Retinal pigment epithelial cell (primary cell): ENCODE data around the gene ZDHHC13.
A peak's percentile ranks its signal among the peaks of the same experiment; 100 is the strongest.

Experiments used
- DNase-seq: peaks from one replicate; pipeline ENCODE4 v3.0.0-alpha.2; 2010; ENCODE audit warnings: low read depth
- H3K4me3 ChIP-seq: 2 replicates; pipeline ENCODE4 v1.5.1; 2011; ENCODE audit warnings: mild to moderate bottlenecking, low read length, control low read depth, moderate library complexity
- TF ChIP-seq, protein P1 (sequence below): conservative IDR thresholded peaks from 2 replicates; pipeline ENCODE4 v1.5.1; 2011; ENCODE audit warnings: low read depth, low read length, control low read depth, inconsistent platforms

The ZDHHC13 gene

DNA sequence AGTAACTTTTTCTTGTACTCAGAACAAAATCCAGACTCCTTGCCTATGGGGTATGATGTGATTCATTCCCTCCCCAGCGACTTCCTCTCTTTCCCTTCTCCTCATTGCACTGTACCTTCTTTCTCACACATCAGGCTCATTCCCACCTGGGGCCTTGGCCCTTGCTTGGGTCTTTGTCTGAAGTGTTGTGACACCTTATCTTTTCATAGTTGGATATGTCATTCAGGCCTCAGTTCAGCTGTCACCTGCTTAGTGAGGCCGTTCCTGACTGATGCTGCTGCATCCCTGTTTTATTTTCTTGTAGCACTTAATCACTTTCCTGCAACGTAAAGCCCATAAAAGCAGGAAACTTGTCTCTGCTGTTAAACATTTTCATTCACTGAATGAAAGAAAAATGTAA lies 39.9 kb downstream of the ZDHHC13 start:
- DNase-seq: no peak
- TF ChIP-seq, protein P1, sequence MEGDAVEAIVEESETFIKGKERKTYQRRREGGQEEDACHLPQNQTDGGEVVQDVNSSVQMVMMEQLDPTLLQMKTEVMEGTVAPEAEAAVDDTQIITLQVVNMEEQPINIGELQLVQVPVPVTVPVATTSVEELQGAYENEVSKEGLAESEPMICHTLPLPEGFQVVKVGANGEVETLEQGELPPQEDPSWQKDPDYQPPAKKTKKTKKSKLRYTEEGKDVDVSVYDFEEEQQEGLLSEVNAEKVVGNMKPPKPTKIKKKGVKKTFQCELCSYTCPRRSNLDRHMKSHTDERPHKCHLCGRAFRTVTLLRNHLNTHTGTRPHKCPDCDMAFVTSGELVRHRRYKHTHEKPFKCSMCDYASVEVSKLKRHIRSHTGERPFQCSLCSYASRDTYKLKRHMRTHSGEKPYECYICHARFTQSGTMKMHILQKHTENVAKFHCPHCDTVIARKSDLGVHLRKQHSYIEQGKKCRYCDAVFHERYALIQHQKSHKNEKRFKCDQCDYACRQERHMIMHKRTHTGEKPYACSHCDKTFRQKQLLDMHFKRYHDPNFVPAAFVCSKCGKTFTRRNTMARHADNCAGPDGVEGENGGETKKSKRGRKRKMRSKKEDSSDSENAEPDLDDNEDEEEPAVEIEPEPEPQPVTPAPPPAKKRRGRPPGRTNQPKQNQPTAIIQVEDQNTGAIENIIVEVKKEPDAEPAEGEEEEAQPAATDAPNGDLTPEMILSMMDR: no peak
- H3K4me3 ChIP-seq: no peak overlapping the region

DNA sequence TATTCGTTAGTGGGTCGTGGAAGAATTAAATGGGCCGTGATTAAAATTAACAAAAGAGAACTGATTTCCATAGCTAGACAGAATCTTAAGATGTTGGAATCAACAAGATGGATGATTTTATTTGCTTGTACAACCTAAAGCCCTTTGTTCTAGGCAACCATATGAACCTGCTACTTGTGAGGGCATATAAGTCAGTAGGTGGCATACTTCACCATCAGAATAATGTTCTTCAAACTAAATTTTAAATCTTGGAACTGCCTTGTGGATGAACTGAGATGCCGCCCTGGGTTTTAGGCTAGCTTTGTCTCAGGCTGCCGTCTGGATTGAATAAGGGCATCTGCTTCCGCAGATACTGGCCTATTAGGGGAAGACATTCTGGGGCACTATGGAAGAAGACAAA lies 43.9 kb downstream of the ZDHHC13 start:
- H3K4me3 ChIP-seq: no peak overlapping the region
- TF ChIP-seq, protein P1: peak; percentile 32
- peak; percentile 2 for DNase-seq

DNA sequence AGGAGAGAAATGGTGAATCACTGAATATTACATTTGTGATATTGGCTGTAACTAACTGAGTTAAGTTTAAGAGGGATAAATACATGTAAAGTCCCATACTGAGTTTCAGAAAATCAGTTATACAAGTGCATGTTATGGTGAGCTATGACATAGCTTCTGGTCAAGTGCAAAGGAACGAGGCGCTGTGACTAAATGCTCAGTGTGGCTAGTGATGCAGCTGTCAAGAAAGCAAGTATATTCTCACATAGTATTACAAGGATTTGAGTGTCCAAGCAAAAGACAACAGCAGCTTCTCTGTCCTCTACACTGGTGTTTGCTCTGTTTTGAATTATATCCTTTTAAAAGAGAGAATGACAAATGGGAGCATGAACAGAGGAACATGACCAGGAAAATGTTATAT lies 44.7 kb downstream of the ZDHHC13 start:
- TF ChIP-seq, protein P1: no peak
- no peak overlapping the region for H3K4me3 ChIP-seq
- DNase-seq: no peak

DNA sequence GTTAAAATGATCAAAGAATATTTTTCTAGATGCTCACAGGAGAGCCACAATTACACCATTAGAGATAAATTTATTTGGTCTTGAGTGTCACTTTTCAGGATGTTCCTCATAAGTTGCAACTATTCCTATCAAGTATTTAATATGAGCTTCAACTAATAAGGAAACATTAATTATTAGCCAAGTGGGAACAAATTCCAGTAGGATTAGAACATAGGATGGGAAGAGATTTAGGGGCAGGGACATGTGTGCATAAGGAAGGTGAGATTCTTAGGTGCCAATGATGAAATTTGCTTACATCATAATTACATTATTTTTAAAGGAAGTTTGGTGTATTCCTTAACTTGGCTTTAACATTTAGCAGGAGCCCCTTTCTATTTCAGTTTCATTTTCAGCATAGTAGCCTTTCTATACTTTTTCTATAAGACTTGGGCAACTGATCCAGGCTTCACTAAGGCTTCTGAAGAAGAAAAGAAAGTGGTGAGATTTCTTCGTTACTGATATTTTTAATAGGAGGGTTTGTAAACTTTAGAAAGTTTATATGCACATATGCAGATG lies 46.1 kb downstream of the ZDHHC13 start:
- TF ChIP-seq, protein P1: no peak
- no peak for DNase-seq
- no peak overlapping the region for H3K4me3 ChIP-seq

DNA sequence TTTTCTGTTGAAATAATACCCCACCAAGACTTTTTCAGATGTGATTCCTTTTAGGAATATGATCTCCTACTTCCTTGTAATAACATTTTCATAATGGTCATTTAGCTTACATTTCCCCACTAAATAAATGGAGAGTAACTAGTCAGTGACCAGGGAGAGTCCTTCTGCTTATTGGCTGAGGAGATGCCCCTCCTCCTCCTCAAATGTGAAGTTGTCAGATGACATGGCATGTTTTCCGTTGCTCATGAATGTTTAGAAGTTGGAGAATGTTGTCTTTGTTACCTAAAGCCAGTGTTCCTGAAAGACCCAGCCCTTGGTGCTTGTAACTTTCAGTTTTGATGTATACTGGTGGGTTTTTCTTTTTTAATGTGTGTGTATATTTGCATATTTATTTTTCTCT lies 46.6 kb downstream of the ZDHHC13 start:
- no peak overlapping the region for H3K4me3 ChIP-seq
- DNase-seq: no peak
- TF ChIP-seq, protein P1: no peak

DNA sequence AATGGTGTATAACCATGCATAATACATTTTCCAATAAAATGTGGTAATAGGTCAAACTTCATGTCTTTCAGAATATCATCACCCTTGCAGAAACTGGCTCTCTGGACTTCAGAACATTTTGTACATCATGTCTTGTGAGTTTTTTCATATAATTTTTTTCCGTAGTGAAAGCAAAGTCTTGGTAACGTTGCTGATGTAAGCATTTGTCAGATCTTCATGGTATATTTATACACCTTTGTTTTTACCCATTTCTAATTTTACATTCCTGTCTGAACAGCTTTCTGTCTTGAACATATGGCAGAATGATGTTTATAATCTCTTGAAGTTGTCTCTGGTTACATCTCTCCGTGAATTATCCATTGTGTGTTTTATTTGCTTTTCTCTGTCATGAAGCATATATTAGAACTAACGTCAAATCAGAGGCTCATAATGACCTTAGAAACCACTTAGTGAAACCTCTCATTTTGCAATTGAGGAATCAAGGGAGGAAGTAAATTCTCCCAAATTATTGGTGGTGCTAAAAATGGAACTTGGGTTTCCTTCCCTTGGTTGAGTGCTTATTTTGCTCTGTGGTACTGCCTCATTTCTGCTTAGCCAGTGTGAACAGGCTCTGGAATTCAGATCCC lies 47.4 kb downstream of the ZDHHC13 start:
- DNase-seq: no peak
- TF ChIP-seq, protein P1: no peak
- H3K4me3 ChIP-seq: no peak overlapping the region

DNA sequence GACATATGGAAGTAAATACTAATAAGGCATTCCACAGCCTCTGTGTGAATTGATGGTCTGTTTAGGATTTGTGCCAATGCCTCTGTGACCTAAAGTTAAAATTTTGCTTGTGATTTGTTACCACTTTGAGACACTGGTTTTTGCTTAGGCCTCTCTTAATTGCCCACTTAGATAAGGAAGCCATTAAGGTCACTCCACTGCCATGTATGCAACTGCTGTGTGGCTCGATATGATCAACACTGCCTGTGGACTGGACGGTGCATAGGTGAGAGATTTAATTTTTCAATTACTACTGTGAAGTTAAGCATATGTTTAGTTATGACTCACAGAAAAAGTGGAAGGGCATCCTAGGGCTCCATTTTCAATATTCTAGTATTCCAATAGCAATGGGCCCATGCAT lies 47.9 kb downstream of the ZDHHC13 start:
- no peak for DNase-seq
- H3K4me3 ChIP-seq: no peak overlapping the region
- TF ChIP-seq, protein P1: no peak
